Measurements from ENCODE around the gene ANKRD33B. TPM values are rescaled to one million over a fixed set of nuclear protein-coding genes. Genes with fewer than 3 reads are reported as not detected.
"Not testable (repeated sequence)": the region's sequence is repeated elsewhere in the genome, so short reads cannot be mapped to it uniquely, and the experiment has no call there.

The ANKRD33B gene
- total RNA-seq, 1 donor from 2014 or later, result 3.3 TPM

DNA sequence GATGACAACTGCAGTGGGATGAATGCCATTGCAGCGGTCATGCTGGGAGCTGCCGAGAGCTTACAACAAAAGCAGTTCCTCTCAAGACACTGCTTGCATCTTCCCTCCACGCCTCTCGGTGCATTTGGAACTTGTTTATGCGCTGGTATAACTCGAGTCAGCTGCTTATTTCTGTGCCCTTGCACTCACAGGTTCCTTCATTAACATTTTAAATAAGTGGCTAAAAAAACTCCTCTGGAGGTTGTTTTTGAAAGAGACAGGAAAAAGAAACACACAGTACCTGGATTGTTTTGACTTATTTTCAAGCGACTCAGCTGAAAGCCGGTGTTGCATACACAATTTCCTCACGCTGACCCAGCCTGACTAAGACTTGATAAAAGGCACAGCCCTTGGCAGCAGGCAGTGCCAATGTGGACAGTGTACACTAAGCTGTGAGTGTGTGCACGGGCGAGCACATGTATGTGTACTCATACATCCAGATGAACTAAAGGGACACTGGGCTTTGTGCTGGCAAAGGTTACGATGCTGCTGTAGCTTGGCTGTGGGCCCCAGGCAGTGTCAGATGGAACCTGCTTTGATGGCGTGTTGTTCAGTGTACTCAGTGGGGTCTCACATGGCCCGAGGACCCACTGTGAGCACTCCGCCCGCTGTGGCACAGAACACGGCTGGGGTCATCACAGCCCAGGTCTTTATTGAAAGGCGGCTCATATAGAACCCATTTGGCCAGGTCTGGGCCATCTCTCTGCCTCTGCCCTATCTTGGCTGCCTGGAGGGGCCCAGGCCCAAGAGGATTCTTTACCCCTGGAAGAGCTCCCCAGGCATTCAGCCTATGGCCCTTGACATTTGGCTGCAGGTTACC, 92.3 kb downstream of the ANKRD33B start:
- DNase-seq (ENCODE audit: low spot score), result no peak

- no peak for DNase-seq (ENCODE audit: low spot score)
Measured at GRCh38 chr5:10658265-10658664, 94.4 kb downstream of the ANKRD33B start.

- DNase-seq (ENCODE audit: low spot score), result no peak
Measured at GRCh38 chr5:10660135-10660534, 96.3 kb downstream of the ANKRD33B start.

DNA sequence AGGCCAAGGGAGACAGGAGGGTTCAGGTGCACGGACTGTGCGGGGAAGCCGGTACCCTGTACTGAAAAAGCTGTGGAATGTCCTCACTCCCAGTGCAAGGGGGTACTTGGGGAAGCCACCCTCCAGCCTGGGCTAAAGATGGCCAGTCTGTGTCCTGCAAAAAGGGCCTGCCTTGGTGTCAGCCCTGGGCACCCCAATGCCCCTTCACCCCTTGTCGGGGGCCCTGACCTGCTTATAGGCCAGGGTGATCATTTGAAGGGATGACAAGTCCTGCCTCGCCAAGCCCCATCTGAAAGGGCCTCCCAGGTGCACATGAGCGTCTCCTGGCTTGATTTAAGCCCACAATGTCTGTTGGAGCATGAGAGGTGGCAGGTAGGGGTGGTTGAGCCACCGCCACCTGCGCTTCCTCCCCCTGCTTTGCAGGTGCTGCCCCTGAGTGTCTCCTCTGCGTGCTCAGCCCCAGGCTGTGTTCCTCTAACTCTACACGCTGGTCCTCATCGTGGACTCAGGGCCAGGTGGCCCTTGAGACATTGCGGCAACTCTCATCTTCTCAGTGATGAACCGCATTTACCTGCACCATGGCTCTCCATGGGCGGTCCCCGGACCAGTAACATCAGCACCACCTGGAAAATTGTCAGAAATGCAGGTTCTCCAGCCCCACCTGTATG, 97.0 kb downstream of the ANKRD33B start:
- no peak for DNase-seq (ENCODE audit: low spot score)

DNA sequence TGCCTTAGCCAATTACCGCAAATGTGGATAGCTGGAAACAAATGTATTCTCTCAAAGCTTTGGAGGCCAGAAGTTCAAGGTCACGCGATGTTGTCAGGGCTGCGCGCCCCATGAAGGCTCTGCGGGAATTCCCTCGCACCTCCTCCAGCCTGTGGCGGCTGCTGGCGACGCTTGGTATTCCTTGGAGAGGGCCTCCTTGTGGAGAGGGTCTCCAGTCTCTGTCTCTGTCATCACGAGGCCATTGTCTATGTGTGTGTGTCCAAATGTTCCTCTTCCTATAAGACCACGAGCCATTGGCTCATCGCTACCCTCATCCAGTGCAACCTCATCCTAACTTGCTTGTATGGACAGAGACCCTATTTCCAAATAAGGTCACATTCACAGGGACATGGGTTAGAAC, 97.5 kb downstream of the ANKRD33B start:
- DNase-seq (ENCODE audit: low spot score), result no peak

- DNase-seq (ENCODE audit: low spot score), result no peak
Measured at GRCh38 chr5:10662083-10662482, 98.2 kb downstream of the ANKRD33B start.

- no peak for DNase-seq (ENCODE audit: low spot score)
Measured at GRCh38 chr5:10662661-10663488, 99.0 kb downstream of the ANKRD33B start.

GRCh38 chr5:10663489-10664179, 99.8 kb downstream of the ANKRD33B start:
- DNase-seq (ENCODE audit: low spot score), result no peak

DNA sequence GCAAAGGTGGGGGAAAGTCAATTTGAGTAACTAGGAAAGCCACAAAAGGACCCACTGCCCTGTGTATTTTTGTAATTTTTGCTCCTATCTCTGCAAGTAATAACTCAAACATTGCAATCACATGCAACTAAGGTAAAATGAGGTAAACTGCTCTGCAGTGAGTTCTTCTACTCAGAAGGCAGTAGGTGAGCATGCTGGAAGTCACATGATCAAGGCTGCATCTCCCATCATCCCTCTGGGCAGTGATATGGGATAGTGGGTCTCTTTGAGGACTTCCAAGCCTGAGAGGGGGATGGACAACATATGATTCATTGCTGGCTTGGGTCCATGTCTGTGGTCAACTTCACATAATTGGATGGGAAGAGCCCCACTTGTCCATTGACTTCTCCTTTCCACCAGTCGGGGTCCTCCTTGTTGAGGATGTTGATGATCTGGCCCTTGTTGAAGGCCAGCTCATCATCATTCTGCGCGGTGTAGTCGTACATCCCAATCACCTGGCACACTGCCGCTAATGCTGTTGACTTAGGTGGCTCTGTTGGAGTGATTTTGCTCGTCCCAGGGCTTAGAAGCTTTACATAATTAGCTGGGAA, 100.4 kb downstream of the ANKRD33B start:
- not testable (repeated sequence) for DNase-seq (ENCODE audit: low spot score)

- no peak for DNase-seq (ENCODE audit: low spot score)
Measured at GRCh38 chr5:10665799-10666198, 101.9 kb downstream of the ANKRD33B start.

- no peak for DNase-seq (ENCODE audit: low spot score)
Measured at GRCh38 chr5:10666531-10667299, 102.8 kb downstream of the ANKRD33B start.

- DNase-seq (ENCODE audit: low spot score), result no peak
Measured at GRCh38 chr5:10667431-10668057, 103.7 kb downstream of the ANKRD33B start.

DNA sequence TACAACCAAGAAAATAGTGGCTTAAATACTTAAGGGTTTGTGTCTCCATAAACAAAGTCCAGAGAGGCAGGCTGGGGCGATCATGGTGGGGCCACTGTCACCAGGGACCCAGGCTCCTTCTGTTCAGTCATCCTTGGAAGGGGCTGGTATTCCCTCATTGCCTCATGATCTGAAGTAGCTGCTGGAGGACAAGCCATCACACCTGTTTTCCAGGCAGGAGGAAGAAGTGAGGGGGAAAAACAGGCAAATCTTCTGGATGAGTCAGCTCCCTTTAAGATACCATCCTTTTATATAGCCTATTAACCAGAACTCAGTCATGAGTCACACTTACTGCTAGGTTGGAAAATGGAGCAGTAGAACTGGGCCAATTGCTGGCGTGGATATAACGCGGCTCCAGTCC, 104.8 kb downstream of the ANKRD33B start:
- no peak for DNase-seq (ENCODE audit: low spot score)

DNA sequence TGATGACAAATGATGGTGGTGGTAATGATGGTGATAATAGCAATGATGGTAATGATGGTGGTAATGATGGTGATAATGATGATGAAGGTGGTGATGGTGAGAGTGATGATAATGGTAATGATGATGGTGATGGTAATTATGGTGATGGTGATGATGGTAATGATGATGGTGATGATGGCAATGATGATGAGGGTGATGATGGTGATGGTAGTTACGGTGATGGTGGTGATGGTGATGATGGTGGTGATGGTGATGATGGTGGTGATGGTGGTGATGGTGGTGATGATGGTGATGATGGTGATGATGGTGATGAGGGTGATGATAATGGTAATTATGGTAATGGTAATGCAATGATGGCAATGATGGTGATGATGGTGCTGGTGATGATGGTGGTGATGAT, 106.1 kb downstream of the ANKRD33B start:
- DNase-seq (ENCODE audit: low spot score), result no peak

DNA sequence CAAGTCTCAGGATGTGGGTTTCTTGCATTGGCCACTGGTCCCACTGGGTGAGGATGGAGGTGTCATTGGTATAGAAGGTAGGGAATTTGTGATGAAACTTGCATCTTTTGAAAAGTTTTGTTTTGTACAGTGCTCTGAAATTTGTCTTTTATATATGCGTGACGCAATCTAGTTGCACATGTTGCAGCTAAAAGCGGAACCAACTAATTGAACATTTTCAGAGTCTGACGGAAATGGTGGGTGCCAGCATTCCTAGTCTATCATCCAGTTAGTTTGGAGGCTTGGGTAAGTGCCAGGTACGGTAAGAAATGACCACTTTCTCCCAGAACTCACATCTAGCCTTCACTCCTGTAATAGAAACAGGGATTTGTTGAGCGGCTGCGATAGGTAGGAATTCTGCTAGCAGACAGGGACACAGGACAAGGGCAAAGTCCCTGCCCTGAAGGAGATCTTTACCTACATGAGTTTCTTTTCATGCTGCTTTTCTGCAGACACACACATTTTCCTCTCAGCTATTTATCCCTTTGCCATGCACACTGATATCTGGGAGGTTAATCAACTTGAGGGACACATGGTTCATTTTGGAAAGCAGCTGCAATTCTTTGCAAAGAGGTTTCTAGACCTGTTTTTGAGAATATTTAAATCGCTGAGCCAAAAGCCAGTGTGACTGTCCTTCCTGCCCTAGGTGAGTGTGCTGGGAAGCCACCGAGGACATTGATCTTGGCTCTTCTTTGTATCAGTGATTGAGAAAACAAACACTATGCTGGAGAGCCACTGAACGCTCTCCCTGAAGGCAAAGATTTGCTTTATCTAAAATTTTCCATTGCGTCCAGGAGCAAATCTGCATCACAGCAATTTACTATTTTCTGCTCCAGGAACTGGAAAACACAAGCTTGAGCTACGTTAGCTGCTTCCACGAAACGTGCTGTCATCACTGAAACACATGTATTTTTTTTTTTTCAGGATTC, 107.5 kb downstream of the ANKRD33B start:
- no peak for DNase-seq (ENCODE audit: low spot score)

GRCh38 chr5:10672146-10673016, 108.5 kb downstream of the ANKRD33B start:
- DNase-seq (ENCODE audit: low spot score), result no peak

- DNase-seq (ENCODE audit: low spot score), result no peak
Measured at GRCh38 chr5:10673017-10673389, 109.1 kb downstream of the ANKRD33B start.

DNA sequence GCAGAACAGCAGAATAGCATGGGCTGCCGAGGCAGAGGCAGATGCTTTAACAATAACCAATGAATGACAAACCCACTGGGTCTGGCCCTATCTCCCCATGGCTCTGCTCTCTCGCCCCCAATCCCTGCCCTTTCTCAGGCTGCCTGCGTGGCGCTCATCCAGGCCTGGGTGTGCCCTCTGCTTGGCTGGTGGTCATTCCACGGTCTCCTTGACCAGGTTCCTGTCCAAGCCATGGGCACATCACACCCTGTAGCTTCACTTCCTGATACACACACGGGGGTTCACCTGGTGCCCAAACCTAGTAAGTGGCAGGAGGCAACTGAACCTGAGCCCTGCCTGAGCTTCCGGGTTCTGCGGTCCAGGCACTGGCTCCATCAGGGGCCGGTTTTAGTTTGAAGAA, 109.5 kb downstream of the ANKRD33B start:
- DNase-seq (ENCODE audit: low spot score), result no peak
